ENCODE results near the gene STK10.

STK10 gene

DNA sequence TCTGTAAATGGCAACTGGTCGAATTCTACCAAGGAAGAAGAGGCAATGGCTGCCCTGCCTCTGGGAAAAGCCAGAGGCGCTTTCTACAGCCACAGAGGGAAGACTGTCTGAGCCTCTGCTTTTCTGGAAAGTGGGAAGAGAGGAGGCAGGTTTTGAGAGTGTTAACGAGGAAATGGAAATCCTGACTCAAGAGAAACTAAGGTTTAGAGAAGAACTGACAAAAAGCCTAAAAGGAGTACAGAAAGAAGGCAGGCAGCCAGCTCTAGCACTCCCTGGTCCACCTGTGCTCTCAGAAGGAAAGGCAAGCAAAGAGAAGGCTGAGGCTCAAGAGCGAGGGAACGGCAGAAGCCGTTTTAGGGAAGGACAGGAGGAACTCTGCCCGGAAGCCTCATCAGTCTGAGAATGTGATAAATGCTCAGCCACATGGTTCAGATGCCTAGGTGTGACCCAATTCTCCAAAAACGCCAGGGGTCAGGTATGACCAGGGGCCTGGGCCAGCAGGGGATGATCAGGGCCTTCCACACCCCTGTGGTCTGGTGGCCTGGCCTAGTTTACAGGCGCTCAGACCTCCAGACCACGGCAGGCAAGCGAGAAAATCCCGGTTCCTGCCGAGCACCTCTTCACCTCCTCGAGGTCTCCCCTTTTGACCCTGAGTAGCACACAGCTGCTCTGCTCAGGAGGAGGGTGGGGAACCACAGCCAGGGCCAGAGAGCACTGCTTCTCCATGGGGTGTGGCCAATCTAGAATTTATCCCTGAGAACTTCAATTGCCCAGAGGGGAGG lies 101.6 kb downstream of the STK10 start:
- DNase-seq: no peak

- no peak for DNase-seq
These were observed 102.3 kb downstream of the STK10 start for GRCh38 chr5:172085738-172086137.

DNA sequence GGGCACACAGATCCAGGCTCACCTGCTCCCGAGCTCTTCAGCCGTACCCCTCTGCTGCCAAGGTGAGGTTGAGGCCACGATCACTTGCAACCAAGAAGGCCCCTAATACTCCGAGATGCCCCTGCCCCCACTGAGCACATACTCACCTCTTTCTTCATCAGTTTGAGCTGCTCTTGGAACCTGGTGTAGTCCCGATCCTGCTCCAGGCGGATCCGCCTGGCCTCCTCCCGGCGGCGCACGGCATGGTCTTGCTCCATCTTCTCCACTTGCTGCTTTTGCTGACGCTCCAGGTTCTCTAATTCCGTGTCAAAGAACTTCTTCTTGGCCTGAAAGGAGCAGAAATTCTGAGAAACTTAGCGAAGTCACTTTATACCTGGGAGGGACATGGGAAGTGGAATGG lies 105.8 kb downstream of the STK10 start:
- DNase-seq: no peak

DNA sequence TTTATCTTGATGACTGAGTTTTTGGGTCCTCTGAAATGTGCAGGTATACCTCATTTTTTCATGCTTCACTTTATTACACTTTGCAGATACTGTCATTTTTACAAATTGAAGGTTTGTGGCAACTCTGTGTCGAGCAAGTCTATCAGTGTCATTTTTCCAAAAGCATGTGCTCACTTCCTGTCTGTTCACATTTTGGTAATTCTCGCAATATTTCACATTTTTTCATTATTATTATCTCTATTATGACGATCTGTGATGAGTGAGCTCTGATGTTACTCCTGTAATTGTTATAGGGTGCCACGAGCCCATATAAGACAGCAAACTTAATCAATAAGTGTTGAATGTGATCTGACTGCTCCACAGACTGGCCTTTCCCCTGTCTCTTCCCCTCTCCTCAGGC lies 108.1 kb downstream of the STK10 start:
- no peak for DNase-seq

DNA sequence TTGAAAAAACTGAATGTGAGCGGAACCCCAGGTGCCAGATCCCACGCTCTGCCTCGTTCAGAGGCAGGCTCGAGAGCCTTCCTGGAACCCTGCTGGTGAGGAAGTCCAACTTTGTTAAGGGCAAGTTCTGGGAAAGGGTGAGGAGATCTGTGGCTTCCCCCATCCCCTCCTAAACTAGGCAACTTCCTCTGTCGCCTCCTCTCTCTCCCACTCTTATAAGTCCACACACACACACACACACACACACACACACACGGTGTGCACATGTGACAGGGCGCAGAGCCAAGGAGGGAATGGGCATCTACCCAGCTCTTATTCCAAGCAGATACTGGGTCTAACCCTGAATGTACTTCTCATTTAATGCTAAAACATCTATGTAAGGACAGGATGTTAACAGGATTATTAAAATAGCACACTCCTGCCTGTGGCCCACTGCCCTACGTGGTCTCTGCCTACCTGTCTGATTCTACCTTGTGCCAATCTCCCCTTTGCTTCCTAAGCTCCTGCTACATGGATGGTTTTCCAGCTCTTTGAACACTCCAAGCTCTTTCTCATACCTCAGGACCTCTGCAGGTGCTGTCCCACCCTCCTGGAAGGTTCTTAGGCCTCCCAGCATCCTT lies 109.2 kb downstream of the STK10 start:
- no peak for DNase-seq

- no peak for DNase-seq
These were observed 110.2 kb downstream of the STK10 start for GRCh38 chr5:172077664-172078425.

DNA sequence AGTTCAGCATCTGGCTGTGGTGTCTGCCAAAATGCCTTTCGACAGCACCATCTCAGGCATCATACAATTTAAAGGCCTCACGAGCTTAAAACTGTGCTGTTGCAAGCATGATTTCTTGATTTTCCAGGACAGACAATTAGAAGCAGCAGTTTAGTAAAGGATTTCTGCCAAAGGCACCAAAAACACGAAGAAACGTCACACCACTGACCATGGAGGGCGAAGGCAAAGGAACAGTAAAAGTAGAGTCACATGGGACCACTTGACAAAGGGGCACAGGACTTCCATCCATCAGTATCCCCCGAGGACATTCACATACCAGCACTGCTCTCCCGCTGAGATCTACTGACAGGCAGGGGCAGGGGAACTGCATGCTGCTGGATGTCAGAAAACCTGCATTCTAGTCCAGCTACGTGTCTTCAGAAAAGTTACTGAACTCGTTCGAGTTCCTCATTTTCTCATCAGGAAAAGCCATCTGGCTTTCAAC lies 111.2 kb downstream of the STK10 start:
- DNase-seq: no peak

- DNase-seq: no peak
These were observed 112.4 kb downstream of the STK10 start for GRCh38 chr5:172075656-172076055.

- no peak for DNase-seq
These were observed 113.1 kb downstream of the STK10 start for GRCh38 chr5:172074896-172075295.

DNA sequence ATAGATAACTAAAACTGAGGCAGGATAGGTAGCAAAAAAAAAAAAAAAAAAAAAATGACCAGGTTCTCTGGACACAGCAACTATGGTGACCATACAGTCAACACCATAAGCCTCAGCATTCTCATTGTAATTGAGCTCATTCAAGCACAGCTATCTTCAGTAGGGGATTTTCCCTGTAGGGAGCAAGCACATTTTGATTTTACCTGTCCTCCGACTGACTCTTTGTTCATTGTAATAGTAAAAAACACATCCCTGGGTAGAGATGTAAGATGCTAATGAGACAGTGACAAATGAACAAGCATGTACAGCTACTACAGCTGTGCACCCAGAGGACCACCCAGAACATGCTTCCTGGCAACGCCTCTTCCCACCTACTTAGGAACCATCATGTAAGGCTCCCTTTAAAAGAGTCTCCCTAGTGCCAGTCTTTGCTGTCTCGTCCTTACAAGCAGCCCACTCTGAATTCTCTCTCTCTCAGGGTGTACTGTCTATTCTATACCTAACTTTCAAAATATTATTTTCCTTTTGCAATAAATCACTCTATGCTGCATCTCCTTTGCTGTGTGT lies 116.6 kb downstream of the STK10 start:
- no peak for DNase-seq

GRCh38 chr5:172065431-172066065 lies 122.5 kb downstream of the STK10 start:
- no peak for DNase-seq

GRCh38 chr5:172064766-172065165 lies 123.3 kb downstream of the STK10 start:
- no peak for DNase-seq

GRCh38 chr5:172064358-172064757 lies 123.7 kb downstream of the STK10 start:
- DNase-seq: no peak

DNA sequence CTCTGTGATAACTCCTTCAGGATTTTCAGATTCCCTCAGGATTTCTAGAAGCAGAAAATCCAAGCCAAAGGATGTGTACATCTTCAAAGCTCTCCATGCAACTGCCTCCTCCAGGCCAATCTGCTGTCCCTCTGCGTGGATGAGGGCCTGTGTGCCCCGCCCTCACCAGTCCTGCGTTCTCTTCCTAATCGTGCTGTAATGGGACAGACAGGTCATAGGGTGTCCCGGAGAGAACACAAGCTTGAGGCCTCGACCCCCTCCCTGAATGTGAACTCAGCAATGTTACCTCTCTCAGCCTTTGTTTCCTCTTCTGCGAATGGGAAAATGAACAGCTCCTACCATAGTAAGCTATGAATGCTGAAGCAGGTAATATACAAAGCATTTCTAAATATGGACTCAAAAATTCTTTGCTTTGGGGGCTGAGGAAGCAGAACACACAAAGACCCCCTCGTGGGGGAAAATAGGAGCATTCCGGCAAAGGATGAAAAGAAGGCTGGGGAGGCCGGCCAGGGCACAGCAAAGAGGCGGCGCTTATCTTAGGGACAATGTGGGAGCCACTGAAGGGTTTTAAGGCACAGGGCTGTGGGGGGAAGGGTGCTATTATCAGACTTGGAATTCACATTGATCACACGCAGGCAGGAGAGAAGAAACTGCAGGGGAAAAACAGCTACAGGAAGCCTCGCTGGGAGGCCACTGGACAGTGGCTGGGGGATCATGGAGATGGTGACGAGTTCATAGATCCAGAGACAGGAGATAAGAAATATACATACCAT lies 124.4 kb downstream of the STK10 start:
- DNase-seq: no peak

GRCh38 chr5:172059661-172060100 lies 128.3 kb downstream of the STK10 start:
- DNase-seq: no peak

DNA sequence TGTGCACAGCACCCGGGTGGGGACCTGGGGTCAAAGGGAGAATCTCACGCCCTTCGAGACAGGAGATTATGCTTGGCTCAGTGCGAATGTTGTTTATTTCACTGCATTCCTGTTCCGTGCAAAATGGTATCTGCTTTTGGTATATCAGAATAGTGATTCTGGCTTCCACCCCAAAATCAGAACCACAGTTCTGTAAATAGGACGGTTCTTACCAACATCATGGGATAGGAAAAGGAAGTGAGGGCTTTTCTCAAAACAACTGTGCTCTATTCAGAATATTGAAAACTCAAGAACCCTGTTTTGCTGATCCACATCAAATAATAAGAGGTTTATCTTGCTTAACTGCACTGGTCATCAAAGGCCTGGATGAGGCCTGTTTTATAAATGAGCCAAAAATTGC lies 129.9 kb downstream of the STK10 start:
- DNase-seq: no peak

DNA sequence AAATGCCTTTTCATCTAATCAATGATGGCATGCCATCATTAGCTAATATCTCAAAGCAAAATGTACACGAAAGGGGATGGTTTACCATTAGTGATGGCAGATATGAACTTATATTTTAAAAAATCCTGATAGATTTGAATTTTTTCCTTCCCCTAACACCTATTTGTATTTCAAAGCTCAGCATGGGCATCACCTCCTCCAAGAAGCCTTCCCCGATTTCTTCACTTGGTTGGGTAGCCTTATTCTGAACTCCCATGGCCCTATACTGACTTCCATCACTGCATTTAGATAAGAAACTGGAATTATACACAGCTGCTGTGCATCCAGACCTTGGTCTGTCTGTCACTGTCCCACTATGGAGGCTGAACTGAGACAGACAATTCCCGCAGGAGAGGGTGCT lies 132.0 kb downstream of the STK10 start:
- DNase-seq: no peak

DNA sequence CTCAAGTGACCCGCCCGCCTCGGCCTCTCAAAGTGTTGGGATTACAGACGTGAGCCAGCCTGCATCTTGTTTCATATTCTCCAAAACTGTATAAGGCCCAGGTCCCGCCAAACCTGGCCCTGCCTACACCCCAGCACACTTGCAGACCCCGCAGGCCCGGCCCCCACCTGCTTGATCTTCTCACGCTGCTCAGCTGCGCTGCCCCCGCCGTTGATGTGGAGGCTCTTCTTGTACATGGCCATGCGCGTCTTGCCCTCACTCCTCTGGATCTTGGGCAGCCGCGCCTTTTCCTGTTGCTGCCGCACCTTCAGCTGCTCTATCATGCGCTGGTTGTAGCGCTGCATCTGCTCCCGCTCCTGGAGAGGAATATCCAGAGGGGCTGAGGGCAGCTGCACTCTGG lies 132.6 kb downstream of the STK10 start:
- no peak for DNase-seq

DNA sequence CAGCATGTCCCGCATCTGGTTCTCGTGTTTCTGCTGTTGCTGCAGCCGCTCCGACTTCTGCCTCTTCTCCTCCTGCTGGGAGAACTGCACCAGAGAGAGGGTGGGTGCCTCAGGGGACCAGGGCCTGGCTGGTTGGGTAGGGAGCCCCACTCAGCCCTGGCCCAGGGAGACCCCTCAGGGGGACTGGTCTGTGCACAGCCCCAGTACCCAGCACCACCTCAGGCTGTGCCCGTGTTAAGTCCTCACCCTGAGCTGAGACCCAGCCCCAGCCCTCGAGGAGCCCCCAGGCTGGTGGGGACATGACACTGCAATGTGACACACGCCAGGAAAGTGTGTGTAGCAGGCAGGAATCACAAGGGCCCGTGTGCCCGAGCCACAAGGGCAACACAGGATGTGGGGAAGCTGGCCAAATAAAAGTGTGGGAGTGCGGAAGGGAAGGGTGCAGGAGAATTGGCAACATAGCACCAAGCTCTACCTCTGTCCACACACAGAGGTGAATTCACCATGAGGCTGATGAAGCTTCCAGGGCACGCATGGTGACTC lies 133.3 kb downstream of the STK10 start:
- DNase-seq: no peak

DNA sequence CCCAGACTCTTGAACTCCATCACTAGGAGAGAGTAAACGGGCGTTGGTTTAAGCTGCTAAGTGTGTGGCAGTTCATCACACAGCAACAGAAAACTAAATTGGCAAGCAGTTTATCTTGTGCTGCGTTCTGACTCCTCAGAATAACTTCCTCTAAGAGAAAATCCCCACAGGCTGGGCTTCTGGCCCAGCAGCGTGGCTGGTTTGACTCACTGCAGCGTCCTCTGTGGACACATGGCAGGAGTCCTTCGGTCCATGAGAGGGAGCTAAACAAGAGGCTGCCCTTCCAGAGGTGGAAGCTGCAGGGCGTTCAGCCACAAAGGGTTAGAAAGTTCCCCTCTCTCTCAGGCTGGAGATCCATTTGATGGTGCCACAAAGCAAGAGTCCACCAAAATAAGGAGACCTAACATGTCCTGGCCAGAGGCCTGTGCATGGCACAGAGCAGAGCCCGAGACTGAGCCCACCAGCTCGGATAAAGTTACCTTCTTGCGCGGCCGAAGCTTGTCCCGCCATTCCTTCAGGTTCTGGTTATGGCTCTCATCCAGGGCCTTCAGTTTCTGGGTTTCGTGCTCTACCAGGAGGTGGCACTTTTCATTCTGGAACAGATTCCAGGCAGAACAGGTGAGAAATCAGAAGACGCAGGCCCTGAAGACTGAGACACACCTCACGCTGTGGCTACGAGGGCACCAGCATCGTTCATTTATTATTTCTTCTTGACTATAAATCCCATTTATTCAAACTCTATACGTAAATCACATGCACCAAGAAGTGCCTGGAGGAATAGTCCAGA lies 135.4 kb downstream of the STK10 start:
- no peak for DNase-seq
